ENCODE measurements around the gene SAPCD2.

SAPCD2 gene

GRCh38 chr9:137026828-137027227, 43.5 kb downstream of the SAPCD2 start:
- ChIA-PET CTCF (interaction anchor here (0.6 to 11.1 kb wide), 9 partner anchors 11 to 248 kb away, joined by 3 to 109 read pairs (median 4); partner anchors contain the start of genes NPDC1, PAXX and SAPCD2), POLR2A (no interaction called here)
- peaks cover 0 to 63% (median 58%) of the 10 kb centered on the region in 4 experiments for H3K4me1 ChIP-seq (ENCODE audit: control extremely low read depth in 1 of 4, control insufficient read depth in 4 of 4, insufficient read depth in 4 of 4, low read length in 3 of 4)
- DNase-seq = no peak
- 68% methylated on average over 4 of the region's 4 CpGs for WGBS (ENCODE audit: insufficient coverage)
- no peak overlapping the region for H3K27ac ChIP-seq (ENCODE audit: insufficient read depth in 1 of 2, low read depth in 1 of 2, low read length in 2 of 2, poor library complexity in 1 of 2, severe bottlenecking in 2 of 2)
- H3K27me3 ChIP-seq (replicated peaks in 2 of 5; ENCODE audit: control insufficient read depth in 4 of 5, insufficient read depth in 5 of 5, low read length in 4 of 5) = no peaks in the 10 kb centered on the region
- peak overlapping the region in 5 of 7 experiments; percentile 54 to 80 (median 75) for H3K4me3 ChIP-seq (ENCODE audit: control insufficient read depth in 1 of 7, extremely low read depth in 1 of 7, insufficient read depth in 4 of 7, low read depth in 2 of 7, low read length in 6 of 7)
- no peaks in the 10 kb centered on the region for H3K9me3 ChIP-seq (ENCODE audit: control extremely low read depth in 1 of 5, control insufficient read depth in 4 of 5, insufficient read depth in 2 of 5, low read depth in 1 of 5, low read length in 4 of 5)
- peaks cover 0 to 20% (median 6%) of the 10 kb centered on the region in 4 experiments for H3K36me3 ChIP-seq (ENCODE audit: control insufficient read depth in 4 of 4, insufficient read depth in 4 of 4, low read length in 3 of 4)

GRCh38 chr9:137026384-137026783, 44.0 kb downstream of the SAPCD2 start:
- CTCF ChIA-PET = interaction anchor here (0.6 to 11.1 kb wide), 10 partner anchors 11 to 248 kb away, joined by 3 to 109 read pairs (median 4); partner anchors contain the start of genes NPDC1 and PAXX
- Histone ChIP-seq H3K27ac (ENCODE audit: insufficient read depth in 1 of 2, low read depth in 1 of 2, low read length in 2 of 2, poor library complexity in 1 of 2, severe bottlenecking in 2 of 2) (no peak overlapping the region), H3K4me3 (ENCODE audit: control insufficient read depth in 1 of 7, extremely low read depth in 1 of 7, insufficient read depth in 4 of 7, low read depth in 2 of 7, low read length in 6 of 7) (peak overlapping the region in 3 of 7 experiments; percentile 71 to 77 (median 75)), H3K27me3 (replicated peaks in 2 of 5; ENCODE audit: control insufficient read depth in 4 of 5, insufficient read depth in 5 of 5, low read length in 4 of 5) (no peaks in the 10 kb centered on the region), H3K36me3 (ENCODE audit: control insufficient read depth in 4 of 4, insufficient read depth in 4 of 4, low read length in 3 of 4) (peaks cover 0 to 20% (median 7%) of the 10 kb centered on the region in 4 experiments), H3K4me1 (ENCODE audit: control extremely low read depth in 1 of 4, control insufficient read depth in 4 of 4, insufficient read depth in 4 of 4, low read length in 3 of 4) (peaks cover 0 to 59% (median 53%) of the 10 kb centered on the region in 4 experiments), H3K9me3 (ENCODE audit: control extremely low read depth in 1 of 5, control insufficient read depth in 4 of 5, insufficient read depth in 2 of 5, low read depth in 1 of 5, low read length in 4 of 5) (no peaks in the 10 kb centered on the region)
- whole genome bisulfite sequencing (ENCODE audit: insufficient coverage) = 100% methylated on average over 1 of the region's 2 CpGs
- POLR2A ChIA-PET = no interaction called here
- no peak for DNase-seq

- no peaks in the 10 kb centered on the region for H3K9me3 ChIP-seq (ENCODE audit: control extremely low read depth in 1 of 5, control insufficient read depth in 4 of 5, insufficient read depth in 2 of 5, low read depth in 1 of 5, low read length in 4 of 5)
- H3K4me3 ChIP-seq (ENCODE audit: control insufficient read depth in 1 of 7, extremely low read depth in 1 of 7, insufficient read depth in 4 of 7, low read depth in 2 of 7, low read length in 6 of 7) = no peak overlapping the region
- H3K27me3 ChIP-seq (replicated peaks in 2 of 5; ENCODE audit: control insufficient read depth in 4 of 5, insufficient read depth in 5 of 5, low read length in 4 of 5) = no peaks in the 10 kb centered on the region
- CTCF ChIA-PET = interaction anchor here (0.7 to 11.1 kb wide), 10 partner anchors 12 to 210 kb away, joined by 3 to 109 read pairs (median 4); partner anchors contain the start of genes CLIC3 and PAXX
- peaks cover 0 to 27% (median 13%) of the 10 kb centered on the region in 4 experiments for H3K36me3 ChIP-seq (ENCODE audit: control insufficient read depth in 4 of 4, insufficient read depth in 4 of 4, low read length in 3 of 4)
- WGBS (ENCODE audit: insufficient coverage) = 94% methylated on average over 18 of the region's 21 CpGs
- H3K4me1 ChIP-seq (ENCODE audit: control extremely low read depth in 1 of 4, control insufficient read depth in 4 of 4, insufficient read depth in 4 of 4, low read length in 3 of 4) = peaks cover 0 to 50% (median 45%) of the 10 kb centered on the region in 4 experiments
- H3K27ac ChIP-seq (ENCODE audit: insufficient read depth in 1 of 2, low read depth in 1 of 2, low read length in 2 of 2, poor library complexity in 1 of 2, severe bottlenecking in 2 of 2) = no peak overlapping the region
- DNase-seq = no peak
- POLR2A ChIA-PET = no interaction called here
Observed at GRCh38 chr9:137025517-137025966, 44.8 kb downstream of the SAPCD2 start.

- peaks cover 0 to 31% (median 27%) of the 10 kb centered on the region in 4 experiments for H3K4me1 ChIP-seq (ENCODE audit: control extremely low read depth in 1 of 4, control insufficient read depth in 4 of 4, insufficient read depth in 4 of 4, low read length in 3 of 4)
- CTCF ChIA-PET = interaction anchor here (11.1 kb wide), 1 partner anchor 14 kb away, joined by 109 read pairs; no protein-coding TSS in a partner anchor
- H3K9me3 ChIP-seq (ENCODE audit: control extremely low read depth in 1 of 5, control insufficient read depth in 4 of 5, insufficient read depth in 2 of 5, low read depth in 1 of 5, low read length in 4 of 5) = no peaks in the 10 kb centered on the region
- POLR2A ChIA-PET = no interaction called here
- H3K36me3 ChIP-seq (ENCODE audit: control insufficient read depth in 4 of 4, insufficient read depth in 4 of 4, low read length in 3 of 4) = peaks cover 0 to 41% (median 26%) of the 10 kb centered on the region in 4 experiments
- no peak overlapping the region for H3K4me3 ChIP-seq (ENCODE audit: control insufficient read depth in 1 of 7, extremely low read depth in 1 of 7, insufficient read depth in 4 of 7, low read depth in 2 of 7, low read length in 6 of 7)
- no peaks in the 10 kb centered on the region for H3K27me3 ChIP-seq (replicated peaks in 2 of 5; ENCODE audit: control insufficient read depth in 4 of 5, insufficient read depth in 5 of 5, low read length in 4 of 5)
- 94% methylated on average over 13 of the region's 15 CpGs for WGBS (ENCODE audit: insufficient coverage)
- H3K27ac ChIP-seq (ENCODE audit: insufficient read depth in 1 of 2, low read depth in 1 of 2, low read length in 2 of 2, poor library complexity in 1 of 2, severe bottlenecking in 2 of 2) = no peak overlapping the region
- DNase-seq = no peak
Observed at GRCh38 chr9:137023583-137023991, 46.8 kb downstream of the SAPCD2 start.

- 94% methylated on average over 6 of the region's 7 CpGs for WGBS (ENCODE audit: insufficient coverage)
- Histone ChIP-seq H3K27me3 (replicated peaks in 2 of 5; ENCODE audit: control insufficient read depth in 4 of 5, insufficient read depth in 5 of 5, low read length in 4 of 5) (no peaks in the 10 kb centered on the region), H3K36me3 (ENCODE audit: control insufficient read depth in 4 of 4, insufficient read depth in 4 of 4, low read length in 3 of 4) (peaks cover 0 to 42% (median 26%) of the 10 kb centered on the region in 4 experiments), H3K9me3 (ENCODE audit: control extremely low read depth in 1 of 5, control insufficient read depth in 4 of 5, insufficient read depth in 2 of 5, low read depth in 1 of 5, low read length in 4 of 5) (no peaks in the 10 kb centered on the region), H3K4me3 (ENCODE audit: control insufficient read depth in 1 of 7, extremely low read depth in 1 of 7, insufficient read depth in 4 of 7, low read depth in 2 of 7, low read length in 6 of 7) (no peak overlapping the region), H3K27ac (ENCODE audit: insufficient read depth in 1 of 2, low read depth in 1 of 2, low read length in 2 of 2, poor library complexity in 1 of 2, severe bottlenecking in 2 of 2) (no peak overlapping the region), H3K4me1 (ENCODE audit: control extremely low read depth in 1 of 4, control insufficient read depth in 4 of 4, insufficient read depth in 4 of 4, low read length in 3 of 4) (peaks cover 0 to 29% (median 25%) of the 10 kb centered on the region in 4 experiments)
- DNase-seq = no peak
- CTCF ChIA-PET = interaction anchor here (11.1 kb wide), 1 partner anchor 14 kb away, joined by 109 read pairs; no protein-coding TSS in a partner anchor
- POLR2A ChIA-PET = no interaction called here
Observed at GRCh38 chr9:137023157-137023556, 47.2 kb downstream of the SAPCD2 start.

GRCh38 chr9:137022662-137023008, 47.7 kb downstream of the SAPCD2 start:
- no peak for DNase-seq
- Histone ChIP-seq H3K9me3 (ENCODE audit: control extremely low read depth in 1 of 5, control insufficient read depth in 4 of 5, insufficient read depth in 2 of 5, low read depth in 1 of 5, low read length in 4 of 5) (no peaks in the 10 kb centered on the region), H3K4me1 (ENCODE audit: control extremely low read depth in 1 of 4, control insufficient read depth in 4 of 4, insufficient read depth in 4 of 4, low read length in 3 of 4) (peaks cover 0 to 29% (median 24%) of the 10 kb centered on the region in 4 experiments), H3K4me3 (ENCODE audit: control insufficient read depth in 1 of 7, extremely low read depth in 1 of 7, insufficient read depth in 4 of 7, low read depth in 2 of 7, low read length in 6 of 7) (no peak overlapping the region), H3K36me3 (ENCODE audit: control insufficient read depth in 4 of 4, insufficient read depth in 4 of 4, low read length in 3 of 4) (peaks cover 0 to 46% (median 30%) of the 10 kb centered on the region in 4 experiments), H3K27me3 (replicated peaks in 2 of 5; ENCODE audit: control insufficient read depth in 4 of 5, insufficient read depth in 5 of 5, low read length in 4 of 5) (no peaks in the 10 kb centered on the region), H3K27ac (ENCODE audit: insufficient read depth in 1 of 2, low read depth in 1 of 2, low read length in 2 of 2, poor library complexity in 1 of 2, severe bottlenecking in 2 of 2) (no peak overlapping the region)
- 98% methylated on average over 20 of the region's 23 CpGs for WGBS (ENCODE audit: insufficient coverage)
- POLR2A ChIA-PET = no interaction called here
- CTCF ChIA-PET = interaction anchor here (11.1 kb wide), 1 partner anchor 15 kb away, joined by 109 read pairs; no protein-coding TSS in a partner anchor

- 90% methylated on average over 19 of the region's 30 CpGs for WGBS (ENCODE audit: insufficient coverage)
- peaks cover 0 to 23% (median 19%) of the 10 kb centered on the region in 4 experiments for H3K4me1 ChIP-seq (ENCODE audit: control extremely low read depth in 1 of 4, control insufficient read depth in 4 of 4, insufficient read depth in 4 of 4, low read length in 3 of 4)
- DNase-seq = peak; percentile 63 to 77 (median 73)
- ChIA-PET CTCF (interaction anchor here (11.1 kb wide), 1 partner anchor 15 kb away, joined by 109 read pairs; no protein-coding TSS in a partner anchor), POLR2A (no interaction called here)
- H3K27ac ChIP-seq (ENCODE audit: insufficient read depth in 1 of 2, low read depth in 1 of 2, low read length in 2 of 2, poor library complexity in 1 of 2, severe bottlenecking in 2 of 2) = no peak overlapping the region
- H3K36me3 ChIP-seq (ENCODE audit: control insufficient read depth in 4 of 4, insufficient read depth in 4 of 4, low read length in 3 of 4) = peaks cover 2 to 51% (median 34%) of the 10 kb centered on the region in 4 experiments
- no peaks in the 10 kb centered on the region for H3K9me3 ChIP-seq (ENCODE audit: control extremely low read depth in 1 of 5, control insufficient read depth in 4 of 5, insufficient read depth in 2 of 5, low read depth in 1 of 5, low read length in 4 of 5)
- H3K27me3 ChIP-seq (replicated peaks in 2 of 5; ENCODE audit: control insufficient read depth in 4 of 5, insufficient read depth in 5 of 5, low read length in 4 of 5) = no peaks in the 10 kb centered on the region
- H3K4me3 ChIP-seq (ENCODE audit: control insufficient read depth in 1 of 7, extremely low read depth in 1 of 7, insufficient read depth in 4 of 7, low read depth in 2 of 7, low read length in 6 of 7) = no peak overlapping the region
Observed at GRCh38 chr9:137021979-137022661, 48.2 kb downstream of the SAPCD2 start.
